ENCODE data around the gene CLN6. TPM values are rescaled to one million over a fixed set of nuclear protein-coding genes. Genes with fewer than 3 reads are reported as not detected.
"Not testable (repeated sequence)": the region's sequence is repeated elsewhere in the genome, so short reads cannot be mapped to it uniquely, and the experiment has no call there.

CLN6 gene
- total RNA-seq, 1 donor from 2014 or later: 18.0 TPM

DNA sequence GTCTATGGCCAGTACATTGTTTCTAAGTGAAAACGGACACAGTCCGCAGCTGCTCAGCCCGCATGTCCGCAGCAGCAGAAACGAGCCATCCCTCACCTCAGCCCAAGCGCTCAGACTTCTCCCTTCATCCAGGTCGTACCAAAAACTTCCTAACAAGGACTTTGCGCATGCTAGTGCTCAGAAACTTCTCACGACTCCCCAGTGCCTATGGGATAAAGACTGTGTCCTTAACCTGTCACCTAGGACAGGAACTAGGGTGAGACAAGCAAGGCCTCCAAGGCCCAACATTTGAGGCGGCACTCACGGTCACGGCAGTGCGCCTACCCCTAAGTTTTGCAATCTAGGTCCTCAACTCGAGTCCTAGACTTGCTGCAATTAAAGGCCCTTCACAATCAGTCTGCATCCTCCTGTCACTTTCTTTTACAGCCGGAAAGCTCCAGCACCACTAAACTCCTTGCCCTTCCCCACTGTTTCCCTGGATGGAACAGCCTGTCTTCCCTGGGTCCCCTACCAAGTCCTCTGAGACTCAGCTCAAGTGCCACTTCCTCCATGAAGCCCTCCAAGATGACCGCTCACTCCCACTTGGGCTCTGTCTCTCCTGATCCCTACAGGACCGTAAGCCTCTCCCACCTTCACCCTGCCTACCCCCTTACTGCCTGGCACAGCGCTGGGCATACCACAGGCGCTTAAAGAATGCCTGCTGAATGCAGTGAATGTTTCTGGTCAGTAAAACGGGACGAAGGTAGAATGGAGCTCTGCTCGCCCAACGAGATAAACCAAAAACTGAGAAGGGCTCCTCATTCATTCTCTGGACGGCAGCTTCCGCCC, 1.2 kb downstream of the CLN6 start:
- peak; percentile 34 for DNase-seq (ENCODE audit: low spot score)
- no peak for TF ChIP-seq CTCF (IDR thresholded peaks at IDR 0.05)
- Mint-ChIP-seq H3K27ac (ENCODE audit: unreplicated experiment) (peak overlapping the region; percentile 63), H3K9me3 (ENCODE audit: low read depth) (no peaks in the 10 kb centered on the region), H3K27me3 (ENCODE audit: low read depth) (no peaks in the 10 kb centered on the region), H3K4me3 (ENCODE audit: unreplicated experiment) (peak overlapping the region; percentile 83), H3K36me3 (ENCODE audit: low read depth) (no peaks in the 10 kb centered on the region), H3K4me1 (ENCODE audit: low read depth) (peaks cover 23% of the 10 kb centered on the region)

- Mint-ChIP-seq H3K4me1 (ENCODE audit: low read depth) (peaks cover 23% of the 10 kb centered on the region), H3K9me3 (ENCODE audit: low read depth) (no peaks in the 10 kb centered on the region), H3K27me3 (ENCODE audit: low read depth) (no peaks in the 10 kb centered on the region), H3K36me3 (ENCODE audit: low read depth) (no peaks in the 10 kb centered on the region), H3K4me3 (ENCODE audit: unreplicated experiment) (peak overlapping the region; percentile 83), H3K27ac (ENCODE audit: unreplicated experiment) (peak overlapping the region; percentile 32)
- peak; percentile 41 for DNase-seq (ENCODE audit: low spot score)
- no peak for TF ChIP-seq CTCF (IDR thresholded peaks at IDR 0.05)
Observed at GRCh38 chr15:68227643-68228142, 1.8 kb downstream of the CLN6 start.

GRCh38 chr15:68225442-68225841, 4.1 kb downstream of the CLN6 start:
- not testable (repeated sequence) for H3K36me3 Mint-ChIP-seq (ENCODE audit: low read depth); DNase-seq (ENCODE audit: low spot score); H3K27me3 Mint-ChIP-seq (ENCODE audit: low read depth); H3K9me3 Mint-ChIP-seq (ENCODE audit: low read depth); H3K4me3 Mint-ChIP-seq (ENCODE audit: unreplicated experiment); H3K27ac Mint-ChIP-seq (ENCODE audit: unreplicated experiment)
- peaks cover 23% of the 10 kb centered on the region for H3K4me1 Mint-ChIP-seq (ENCODE audit: low read depth)

DNA sequence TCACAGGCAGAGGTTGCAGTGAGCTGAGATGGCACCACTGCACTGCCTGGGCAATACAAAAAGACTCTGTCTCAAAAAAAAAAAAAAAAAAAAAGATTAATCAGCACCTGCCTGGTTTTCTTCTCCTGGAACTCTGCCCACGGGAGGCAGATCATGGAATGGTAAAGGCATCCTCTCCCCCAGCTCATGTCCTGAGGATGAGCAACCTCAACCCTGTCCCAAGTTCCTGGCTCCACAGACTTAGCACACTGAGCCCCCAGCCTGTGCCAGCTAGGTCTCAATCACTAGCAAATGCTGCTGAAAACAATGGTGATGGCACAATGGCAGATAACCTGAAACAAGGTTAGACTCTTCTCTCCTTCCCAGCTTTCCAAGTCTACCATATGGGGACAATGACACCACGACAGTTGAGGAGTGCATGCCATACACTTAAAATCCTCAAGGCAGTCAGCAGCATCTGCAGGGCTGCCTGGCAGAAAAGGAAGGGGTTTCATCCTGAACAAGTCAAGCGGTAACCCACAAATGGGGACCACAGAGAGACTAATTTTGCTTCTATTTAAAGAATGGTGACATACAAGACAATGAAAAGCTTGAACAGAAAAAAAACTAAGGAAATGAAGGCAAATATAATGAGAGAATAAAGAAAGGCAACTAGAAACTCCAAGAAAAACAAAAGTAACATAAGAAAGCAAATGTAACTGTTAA, 4.8 kb downstream of the CLN6 start:
- peaks cover 18% of the 10 kb centered on the region for H3K4me1 Mint-ChIP-seq (ENCODE audit: low read depth)
- DNase-seq (ENCODE audit: low spot score): peak; percentile 40
- H3K27ac Mint-ChIP-seq (ENCODE audit: unreplicated experiment): no peak overlapping the region
- no peaks in the 10 kb centered on the region for H3K36me3 Mint-ChIP-seq (ENCODE audit: low read depth)
- no peak overlapping the region for H3K4me3 Mint-ChIP-seq (ENCODE audit: unreplicated experiment)
- no peak for TF ChIP-seq CTCF (IDR thresholded peaks at IDR 0.05)
- H3K27me3 Mint-ChIP-seq (ENCODE audit: low read depth): no peaks in the 10 kb centered on the region
- no peaks in the 10 kb centered on the region for H3K9me3 Mint-ChIP-seq (ENCODE audit: low read depth)

GRCh38 chr15:68224108-68224507, 5.4 kb downstream of the CLN6 start:
- no peak overlapping the region for H3K27ac Mint-ChIP-seq (ENCODE audit: unreplicated experiment)
- no peak for DNase-seq (ENCODE audit: low spot score)
- peaks cover 18% of the 10 kb centered on the region for H3K4me1 Mint-ChIP-seq (ENCODE audit: low read depth)
- no peak overlapping the region for H3K4me3 Mint-ChIP-seq (ENCODE audit: unreplicated experiment)
- H3K27me3 Mint-ChIP-seq (ENCODE audit: low read depth): no peaks in the 10 kb centered on the region
- no peaks in the 10 kb centered on the region for H3K36me3 Mint-ChIP-seq (ENCODE audit: low read depth)
- no peak for TF ChIP-seq CTCF (IDR thresholded peaks at IDR 0.05)
- no peaks in the 10 kb centered on the region for H3K9me3 Mint-ChIP-seq (ENCODE audit: low read depth)

All from chondrocyte (in vitro differentiated cells).